Activated CD4-positive, alpha-beta T cell treated with anti-CD3 and anti-CD28 coated beads, Interleukin-2, amount 50 U/mL, for 1 hour (primary cell): ENCODE data around the gene PPL.
"Not testable (repeated sequence)": the region's sequence is repeated elsewhere in the genome, so short reads cannot be mapped to it uniquely, and the experiment has no call there.

Source experiments
- DNase-seq: peaks from one replicate; pipeline ENCODE4 v3.0.0-alpha.2; 2020

Gene PPL

DNA sequence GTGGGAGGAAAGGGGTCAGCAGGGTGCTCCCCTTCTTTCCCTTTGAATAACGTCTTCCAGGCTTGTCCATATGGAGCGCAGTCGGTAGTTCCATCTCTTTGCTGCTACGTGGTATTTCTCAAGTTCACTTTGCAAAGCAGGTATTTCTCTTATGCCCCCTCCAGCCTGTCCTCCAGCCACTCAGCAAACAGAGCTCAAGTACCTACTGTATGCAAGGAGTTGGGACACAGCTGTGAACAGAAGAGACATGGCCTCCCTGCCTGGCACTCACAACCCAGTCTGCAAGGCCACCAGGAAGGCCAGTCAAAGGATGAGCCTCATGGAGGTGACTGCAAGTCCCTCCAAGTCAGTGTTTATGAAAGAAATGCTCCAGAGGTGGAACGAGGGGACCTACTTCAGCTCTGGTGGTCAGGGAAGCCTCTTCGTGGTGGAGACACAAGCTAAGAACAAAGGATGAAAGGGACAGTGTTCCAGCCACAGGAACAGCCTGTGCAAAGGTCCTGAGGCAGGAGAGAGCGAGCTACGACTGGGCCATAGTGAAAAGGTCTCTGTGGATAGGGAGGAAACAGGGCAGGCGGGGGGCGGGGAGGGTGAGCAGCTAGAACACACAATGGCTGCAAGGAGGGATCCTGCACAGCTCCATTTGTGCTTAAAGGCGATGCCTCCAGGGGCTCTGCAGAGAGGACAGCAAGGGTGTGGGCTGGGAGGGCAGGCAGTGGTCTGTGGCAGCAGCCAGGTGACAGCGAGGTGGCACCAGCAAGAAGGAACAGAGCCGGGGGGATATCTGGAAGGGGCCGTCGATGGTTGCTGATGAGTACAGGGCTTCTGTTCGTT lies 32.6 kb downstream of the PPL start:
- DNase-seq, result no peak

DNA sequence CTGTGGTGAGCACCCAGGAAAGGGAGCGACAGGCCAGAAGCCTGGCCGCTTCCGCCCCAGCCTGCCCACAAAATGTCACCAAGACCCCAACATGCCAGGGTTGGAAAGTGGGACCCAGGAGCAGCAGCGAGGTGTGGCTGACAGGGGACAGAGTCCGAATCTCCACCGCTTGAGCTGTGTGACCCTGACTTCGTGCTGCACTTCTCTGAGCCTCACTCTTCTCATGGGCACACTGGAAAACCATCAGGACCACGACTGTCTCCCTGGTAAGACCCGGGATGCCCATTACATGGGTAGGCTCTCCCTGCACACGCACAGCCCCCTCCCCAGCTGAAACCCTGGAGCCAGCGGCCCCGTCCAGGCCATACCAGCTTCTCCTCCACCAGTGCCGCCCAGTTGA lies 34.9 kb downstream of the PPL start:
- no peak for DNase-seq

DNA sequence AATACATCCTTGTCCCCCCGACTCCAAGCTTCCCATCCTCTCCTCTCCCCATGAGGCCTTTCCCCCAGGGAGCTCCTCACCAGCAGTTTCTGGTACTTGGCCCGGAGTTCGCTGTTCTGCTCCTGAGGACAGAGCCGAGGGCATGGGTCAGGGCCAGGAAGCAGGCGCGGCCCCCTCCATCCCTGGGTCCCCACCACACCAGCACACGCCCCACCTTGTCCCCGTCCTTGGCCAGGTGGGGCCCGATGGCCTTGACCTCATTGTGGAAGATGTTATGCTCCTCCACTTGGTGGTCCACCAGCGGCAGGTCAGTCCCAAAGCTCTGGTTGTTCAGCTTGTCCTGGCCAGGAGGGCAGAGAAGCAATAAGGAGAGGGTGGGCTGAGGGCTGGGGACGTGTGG lies 36.2 kb downstream of the PPL start:
- no peak for DNase-seq

DNA sequence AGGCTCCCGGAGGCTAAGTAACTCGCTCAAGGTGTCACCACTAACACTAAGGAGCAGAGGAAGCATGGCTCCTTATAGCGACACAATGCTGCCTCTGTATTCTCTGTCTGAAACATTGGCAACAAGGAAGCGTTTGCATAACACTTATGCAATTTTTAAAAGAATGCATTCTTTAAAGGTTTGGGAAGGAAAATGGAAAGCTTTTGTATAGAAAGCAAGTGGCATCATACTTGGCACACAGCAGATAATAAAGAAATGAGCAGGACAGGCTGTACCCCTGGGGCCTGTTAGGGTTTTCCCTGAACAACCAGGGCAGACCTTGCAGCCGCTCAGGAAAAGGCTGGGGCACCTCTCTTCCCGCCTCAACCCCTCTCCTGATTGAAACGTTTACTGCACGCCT lies 36.9 kb downstream of the PPL start:
- DNase-seq, result no peak

DNA sequence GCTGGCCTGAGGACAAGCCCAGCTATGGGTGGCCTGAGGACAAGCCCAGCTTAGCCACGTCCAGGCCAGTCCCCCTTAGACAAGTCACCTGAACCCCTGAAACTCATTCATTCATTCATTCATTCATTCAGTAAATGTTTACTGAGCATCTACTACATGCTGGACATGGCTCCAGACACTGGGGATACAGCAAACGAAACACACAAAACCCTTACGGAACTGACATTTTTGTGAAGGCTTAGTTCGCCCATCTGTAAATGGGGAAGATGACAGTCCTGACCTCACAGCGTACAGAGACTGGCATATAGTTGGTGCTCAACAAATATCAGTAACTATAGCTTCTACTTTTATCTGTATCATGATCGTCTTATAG lies 37.5 kb downstream of the PPL start:
- DNase-seq, result no peak

DNA sequence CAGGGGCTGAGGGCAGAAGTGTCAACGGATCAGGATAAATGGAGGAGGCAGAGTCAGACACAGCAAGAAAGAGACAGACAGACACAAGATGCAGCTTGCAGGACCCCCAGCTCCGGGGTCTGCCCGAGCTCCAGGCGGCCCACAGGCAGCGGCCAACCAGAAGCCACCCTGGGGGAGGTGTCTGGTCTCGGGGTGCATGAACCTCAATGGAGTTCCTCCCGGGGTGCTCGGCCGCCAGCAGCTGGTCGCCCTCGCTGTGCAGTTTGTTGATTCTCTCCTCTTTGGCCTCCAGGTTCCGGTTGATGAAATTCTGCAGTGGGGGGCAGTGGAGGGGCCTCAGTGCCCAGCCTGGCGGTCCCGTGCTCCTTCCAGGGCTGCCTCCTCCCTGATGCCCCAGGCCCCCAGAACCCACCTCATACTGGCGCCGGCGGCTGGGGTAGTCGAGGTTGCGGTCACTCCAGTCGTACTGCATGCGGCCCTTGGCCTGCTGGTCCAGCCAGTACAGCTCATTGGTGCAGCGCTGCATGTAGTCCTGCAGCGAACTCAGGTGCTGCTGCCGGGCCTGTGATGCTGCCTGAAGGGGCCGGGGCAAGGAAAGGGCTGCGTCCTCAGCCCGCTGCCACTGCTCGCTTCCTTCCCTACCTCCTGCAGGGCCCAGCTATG lies 38.0 kb downstream of the PPL start:
- no peak for DNase-seq

DNA sequence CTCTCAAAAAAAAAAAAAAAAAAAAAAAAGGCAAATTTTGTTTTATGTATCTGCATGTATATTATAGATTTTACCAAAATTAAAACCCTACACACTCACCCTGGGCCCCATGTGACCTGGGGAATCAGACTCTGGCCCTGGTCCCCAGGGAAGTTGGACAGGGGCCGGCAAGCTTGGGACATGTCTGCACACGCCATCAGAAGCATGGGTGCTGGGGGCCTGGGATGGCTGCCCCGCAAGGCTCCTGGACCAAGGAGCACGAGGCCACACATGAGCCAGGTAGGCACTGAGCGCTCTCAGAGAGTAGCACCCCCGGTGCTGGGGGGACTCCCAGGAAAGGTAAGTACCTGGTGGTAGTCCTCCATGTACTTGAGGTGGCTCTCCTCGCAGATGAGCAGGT lies 39.6 kb downstream of the PPL start:
- no peak for DNase-seq

DNA sequence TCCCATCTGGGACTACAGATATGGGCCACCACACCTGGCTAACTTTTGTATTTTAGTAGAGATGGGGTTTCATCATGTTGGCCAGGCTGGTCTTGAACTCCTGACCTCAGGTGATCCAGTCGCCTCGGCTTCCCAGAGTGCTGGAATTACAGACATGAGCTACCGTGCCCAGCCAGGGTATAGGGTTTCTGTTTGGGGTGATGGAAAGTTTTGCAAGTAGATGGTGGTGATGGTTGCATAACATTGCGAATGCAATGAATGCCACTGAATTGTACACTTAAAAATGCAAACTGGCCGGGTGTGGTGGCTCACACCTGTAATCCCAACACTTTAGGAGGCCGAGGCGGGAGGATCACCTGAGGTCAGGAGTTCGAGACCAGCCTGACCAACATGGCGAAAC lies 40.2 kb downstream of the PPL start:
- DNase-seq, result not testable (repeated sequence)

DNA sequence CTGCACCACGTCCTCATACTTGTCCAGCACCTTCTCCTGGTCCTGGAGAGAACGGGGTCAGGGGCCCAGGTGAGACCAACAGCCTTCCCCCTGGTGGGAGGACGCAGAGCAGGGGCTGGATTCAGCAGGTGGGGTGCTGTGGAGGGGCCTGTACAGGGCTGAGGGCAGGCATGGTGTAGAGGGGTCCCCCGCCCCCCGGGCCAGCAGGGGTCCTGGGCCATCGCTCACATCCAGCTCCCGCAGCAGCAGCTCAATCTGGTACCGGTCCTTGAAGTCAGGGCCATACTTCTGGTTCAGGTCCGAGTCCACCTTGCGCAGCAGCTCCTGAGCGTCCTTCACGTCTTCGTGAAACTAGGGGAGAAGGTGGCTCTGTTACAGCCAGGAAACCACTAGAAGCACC lies 41.6 kb downstream of the PPL start:
- no peak for DNase-seq

DNA sequence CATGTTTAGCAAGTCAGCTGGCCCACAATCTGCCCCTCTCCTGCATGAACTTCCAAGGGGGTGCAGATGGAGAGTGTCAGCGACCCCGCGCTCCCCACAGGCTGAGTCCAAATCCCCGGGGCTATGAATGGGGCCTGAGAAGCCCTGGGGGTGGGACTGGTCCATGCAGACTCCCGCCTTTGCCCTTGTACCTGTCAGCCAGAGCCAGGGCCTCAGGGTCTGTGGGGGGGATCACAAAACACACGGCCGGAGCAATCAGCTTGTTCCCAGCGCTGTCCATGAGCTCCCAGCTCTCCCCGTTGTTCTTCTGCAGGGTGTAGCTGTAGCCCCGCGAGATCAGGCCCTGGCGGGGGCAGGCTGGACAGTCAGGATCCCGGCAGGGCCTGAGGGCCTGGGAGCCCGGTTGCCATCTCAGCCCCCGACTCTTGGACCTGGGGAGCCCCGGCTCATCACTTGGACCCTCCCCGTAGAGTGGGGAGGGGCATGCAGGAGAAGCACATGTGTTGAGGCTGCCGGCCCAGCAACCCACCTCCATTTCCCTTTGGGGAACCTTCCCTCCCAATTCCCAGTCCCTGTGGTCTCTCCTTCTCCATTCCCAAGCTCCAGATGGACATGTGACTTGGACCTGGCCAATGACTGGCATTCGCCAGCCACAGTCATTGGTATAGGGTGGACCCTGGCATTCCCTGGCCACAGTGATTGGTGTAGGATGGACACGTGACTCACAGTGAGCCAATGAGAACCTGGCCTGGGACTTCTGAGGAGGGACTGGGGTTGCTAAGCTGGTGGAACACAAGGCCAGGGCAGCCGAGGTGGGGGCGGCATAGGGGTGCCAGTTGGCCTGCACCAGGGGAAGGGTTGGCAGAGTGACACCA lies 42.4 kb downstream of the PPL start:
- no peak for DNase-seq

DNA sequence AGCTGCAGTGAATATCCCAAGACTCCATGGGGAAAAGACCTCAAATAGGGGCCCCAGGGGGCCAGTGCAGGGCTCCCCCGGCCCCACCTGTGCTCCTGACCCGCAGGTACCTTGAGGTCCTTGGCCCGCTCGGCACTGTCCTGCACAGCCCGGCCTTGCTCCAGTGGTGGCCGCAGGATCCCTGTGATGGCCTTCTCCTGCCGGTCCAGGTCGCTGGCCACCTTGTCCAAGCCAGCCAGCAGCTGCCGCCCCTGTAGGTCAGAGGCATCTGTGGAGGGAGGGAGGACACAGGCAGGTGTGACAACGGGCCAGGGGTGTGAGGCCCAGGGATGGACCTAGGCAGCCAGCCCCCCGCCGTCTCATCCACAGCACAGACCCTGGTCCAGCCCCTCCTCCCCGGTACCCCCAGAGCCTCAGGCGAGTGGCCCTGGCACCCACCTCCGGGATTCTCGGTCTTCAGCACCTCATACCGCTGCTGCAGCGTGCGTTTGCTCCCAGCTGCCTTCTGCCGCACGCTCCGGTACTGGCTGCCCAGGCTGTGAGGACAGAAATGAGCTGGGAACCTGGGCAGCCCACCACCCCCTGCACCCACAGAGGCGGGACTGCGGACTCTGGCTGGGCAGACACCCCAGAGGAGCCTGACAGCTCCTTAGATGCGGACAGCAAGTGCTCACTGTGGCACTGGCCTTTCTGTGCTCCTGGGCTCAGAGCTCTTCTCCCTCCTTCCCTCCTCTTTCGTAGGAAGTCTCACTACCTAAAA lies 43.7 kb downstream of the PPL start:
- DNase-seq, result no peak

DNA sequence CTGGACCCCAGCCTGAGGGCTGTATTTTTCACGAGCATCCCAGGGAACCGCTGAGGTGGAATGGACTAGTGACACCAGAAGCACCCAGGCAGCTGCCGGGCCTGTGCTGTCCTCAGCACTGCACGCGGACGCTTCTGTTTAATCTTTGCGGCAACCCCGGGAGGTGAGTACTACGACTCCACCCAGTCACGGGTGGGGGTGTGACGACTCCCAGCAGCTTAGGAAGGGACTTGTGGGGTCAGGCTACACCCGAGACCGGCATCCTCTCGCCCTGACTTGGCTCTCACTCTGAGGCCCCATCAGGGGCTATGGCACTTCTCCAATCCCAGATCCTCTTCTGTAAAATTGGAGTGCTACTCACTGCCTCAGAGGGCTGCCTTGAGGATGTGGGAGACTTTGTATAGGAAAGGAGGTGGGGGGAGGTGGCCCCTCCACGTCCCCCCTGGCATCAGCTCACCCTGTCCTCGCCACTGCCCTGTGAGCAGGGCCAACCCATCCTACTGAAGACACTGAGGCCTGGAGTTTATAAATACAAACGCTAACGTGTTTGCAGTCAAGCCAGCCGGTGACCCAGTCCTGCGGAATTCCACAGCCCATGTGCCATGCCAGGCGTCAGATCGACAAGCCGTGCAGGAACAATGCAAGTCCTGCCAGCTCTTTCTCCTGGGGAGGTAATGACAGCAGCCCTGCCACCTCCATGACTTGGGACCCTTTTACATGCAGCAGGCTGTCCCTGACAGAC lies 44.4 kb downstream of the PPL start:
- DNase-seq, result no peak

DNA sequence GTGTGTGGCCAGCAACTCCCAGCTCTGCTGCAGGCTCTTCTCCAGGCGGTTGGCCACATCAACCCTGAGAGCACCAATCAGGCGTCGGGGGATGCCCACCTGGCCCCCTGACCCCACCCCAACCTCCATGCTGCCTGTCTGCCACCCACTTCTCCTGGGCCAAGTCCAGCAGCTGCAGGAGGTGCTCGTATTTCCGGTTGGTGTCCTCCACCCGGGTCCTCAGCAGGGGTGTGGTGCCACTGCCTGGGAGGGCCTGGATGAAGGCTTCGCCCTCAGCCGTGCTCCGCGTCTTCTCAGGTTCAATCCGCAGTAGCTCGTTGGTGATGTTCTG lies 45.1 kb downstream of the PPL start:
- DNase-seq, result no peak

DNA sequence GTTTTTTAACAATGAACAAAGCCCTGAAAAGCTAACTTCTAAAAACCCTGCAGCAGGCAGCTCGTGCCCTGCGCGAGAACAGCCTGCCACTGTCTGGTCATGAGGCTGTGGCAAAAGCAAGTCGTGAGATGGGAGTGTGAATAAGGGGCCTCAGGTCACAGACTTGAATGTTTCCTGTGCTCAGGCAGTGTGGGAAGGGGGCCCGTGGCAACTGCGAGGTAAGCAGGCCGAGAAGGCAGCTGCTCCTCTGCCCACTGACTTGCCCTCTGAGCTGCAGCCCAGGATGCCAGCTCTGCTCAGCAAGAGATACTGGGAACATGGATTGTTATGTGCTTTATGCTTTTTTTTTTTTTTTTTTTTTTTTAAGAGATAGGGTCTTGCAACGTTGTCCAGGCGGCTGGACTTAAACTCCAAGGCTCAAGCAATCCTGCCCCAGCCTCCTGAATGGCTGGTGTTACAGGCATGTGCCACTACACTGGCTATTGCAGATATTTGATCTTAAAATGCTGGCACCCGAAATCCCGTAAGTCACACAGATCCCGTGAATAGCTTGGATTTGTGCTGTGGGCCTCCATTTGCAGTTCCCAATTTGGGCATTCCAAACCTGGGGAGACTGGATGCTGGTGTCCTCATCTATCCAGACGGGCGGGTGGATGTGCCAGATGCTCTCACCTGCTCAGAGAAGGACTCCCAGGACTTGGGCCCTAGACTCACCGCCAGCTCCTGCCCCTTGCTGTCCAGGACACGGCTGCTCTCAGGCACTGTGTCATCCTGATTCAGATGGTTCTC lies 45.7 kb downstream of the PPL start:
- no peak for DNase-seq

DNA sequence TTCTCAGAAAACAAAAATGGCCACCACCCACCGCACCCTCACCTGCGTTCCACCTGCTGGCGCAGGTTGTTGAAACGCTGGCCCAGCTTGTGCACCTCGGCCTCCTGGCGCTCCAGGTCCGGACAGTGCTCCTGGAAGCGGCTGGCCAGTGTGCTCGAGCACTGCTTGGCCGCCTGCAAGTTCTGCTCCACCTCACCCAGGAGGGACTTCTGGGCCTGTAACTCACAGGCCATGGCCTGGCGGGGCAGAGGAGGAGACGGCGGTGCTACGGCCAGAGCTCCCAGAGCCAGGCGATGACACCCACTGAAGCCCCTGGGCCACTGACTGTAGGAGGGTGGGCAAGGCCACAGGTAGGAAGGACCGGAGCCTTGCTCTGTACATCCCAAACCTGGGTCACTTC lies 46.3 kb downstream of the PPL start:
- no peak for DNase-seq

DNA sequence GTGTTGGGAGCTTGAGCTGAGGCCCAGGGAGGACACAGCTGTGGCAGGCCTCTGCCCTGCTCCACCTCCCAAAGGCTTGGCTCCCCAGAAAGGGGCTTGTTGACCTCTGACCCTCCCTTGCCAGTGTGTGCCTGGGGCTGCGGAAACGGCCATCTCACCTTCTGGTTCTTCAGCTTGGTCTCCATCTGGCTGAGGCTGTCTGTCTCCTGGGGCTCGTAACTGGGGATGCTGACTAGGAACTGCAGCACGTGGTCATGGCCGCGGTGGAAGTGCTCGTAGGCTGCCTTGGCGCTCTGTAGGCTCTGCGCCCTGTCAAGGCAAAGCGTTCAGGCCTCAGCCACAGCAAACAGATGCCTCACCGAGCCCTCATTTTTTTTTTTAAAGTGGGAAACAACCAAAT lies 46.9 kb downstream of the PPL start:
- DNase-seq, result no peak

DNA sequence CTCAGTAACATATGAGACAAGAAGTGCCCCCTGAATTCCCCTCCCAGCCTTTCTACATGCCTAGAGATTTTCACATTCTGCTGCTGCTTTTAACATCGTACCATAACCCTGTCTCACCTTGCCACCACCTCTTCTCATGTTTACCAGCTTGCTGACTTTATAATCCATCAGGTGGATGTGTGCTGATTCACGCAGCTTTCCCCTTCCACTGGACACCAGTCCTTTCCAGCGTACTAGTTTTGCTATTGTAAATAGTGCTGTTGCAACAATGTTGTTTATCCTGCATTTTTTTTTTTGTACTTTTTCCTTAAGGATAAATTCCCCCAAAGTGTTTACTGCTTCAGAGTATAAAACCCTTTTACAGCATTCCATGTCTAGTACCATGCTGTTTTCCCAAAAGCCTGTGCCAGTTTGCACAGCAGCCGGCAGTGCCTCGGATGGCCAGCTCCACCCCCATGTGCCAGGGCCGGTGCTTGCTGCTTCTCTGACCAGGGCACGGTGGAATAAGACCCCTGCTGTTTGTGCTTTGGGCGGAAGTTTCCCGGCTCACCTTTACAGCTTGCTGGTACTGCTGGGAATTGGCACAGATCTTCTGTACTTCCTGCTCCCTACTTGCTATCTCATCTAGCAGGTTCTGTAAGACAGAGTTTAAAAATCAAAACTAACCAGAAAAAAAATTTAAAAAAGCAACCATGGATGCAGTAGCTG lies 48.4 kb downstream of the PPL start:
- DNase-seq, result no peak

DNA sequence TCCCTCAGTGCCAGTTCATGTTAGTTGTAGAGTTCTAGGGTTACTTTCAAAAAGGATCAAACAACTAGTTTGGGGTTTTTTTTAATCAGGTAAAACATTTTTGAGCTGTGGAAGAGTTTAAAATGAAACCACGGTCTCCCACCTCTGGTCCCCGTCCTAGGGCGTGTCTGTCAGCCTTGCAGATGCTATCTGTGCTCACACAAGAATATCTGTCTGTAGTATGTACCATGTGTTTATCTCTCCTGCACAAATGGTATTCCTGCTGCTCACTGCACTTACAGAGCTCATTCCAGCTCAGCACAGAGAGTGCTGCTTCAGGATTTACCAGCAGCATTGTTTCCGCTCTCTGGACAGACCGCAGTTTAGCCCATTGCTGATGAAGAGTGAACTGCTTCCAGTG lies 50.8 kb downstream of the PPL start:
- DNase-seq, result no peak

DNA sequence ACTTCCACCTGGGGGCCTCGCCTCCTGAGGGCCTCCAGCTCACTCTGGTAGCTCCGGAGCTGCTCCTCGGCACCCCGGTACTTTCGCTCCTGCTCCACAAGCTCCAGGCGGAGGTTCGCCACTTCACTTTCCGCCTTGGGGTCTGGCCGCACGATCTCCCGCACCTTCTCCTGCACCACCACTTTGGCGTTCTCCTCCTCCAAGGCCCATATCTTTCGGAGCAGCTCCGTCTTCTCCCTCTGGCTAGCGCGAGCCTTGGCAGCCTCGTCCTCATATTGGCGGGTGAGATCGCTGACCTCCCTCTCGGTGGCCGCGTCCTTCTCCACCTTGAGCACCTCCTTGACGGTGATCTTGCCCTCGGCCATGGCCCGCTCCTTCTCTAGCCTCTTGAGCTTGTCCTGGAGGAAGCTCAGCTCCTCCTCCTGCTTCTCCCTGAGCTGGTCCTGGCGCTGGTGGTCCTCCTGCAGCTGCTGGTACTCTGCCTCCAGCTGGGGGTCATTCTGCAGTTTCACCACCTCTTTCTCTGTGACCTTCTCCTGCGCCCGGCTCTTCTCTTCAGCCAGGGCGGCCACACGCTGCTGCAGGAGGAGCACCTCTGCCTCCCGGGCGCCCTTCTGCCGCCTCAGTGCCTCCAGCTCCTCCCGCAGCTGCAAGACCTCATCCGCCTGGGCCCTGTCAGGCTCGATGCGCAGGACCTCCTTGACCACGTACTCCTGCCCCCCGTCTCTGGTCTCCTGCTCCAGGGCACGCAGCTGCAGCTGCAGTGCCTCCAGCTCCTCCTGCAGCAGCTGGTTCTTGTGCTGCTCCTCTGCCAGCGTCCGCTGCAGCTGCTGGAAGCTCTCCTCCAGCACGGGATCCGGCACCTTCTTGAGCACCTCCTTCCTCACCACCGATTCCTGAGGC lies 51.7 kb downstream of the PPL start:
- no peak for DNase-seq

DNA sequence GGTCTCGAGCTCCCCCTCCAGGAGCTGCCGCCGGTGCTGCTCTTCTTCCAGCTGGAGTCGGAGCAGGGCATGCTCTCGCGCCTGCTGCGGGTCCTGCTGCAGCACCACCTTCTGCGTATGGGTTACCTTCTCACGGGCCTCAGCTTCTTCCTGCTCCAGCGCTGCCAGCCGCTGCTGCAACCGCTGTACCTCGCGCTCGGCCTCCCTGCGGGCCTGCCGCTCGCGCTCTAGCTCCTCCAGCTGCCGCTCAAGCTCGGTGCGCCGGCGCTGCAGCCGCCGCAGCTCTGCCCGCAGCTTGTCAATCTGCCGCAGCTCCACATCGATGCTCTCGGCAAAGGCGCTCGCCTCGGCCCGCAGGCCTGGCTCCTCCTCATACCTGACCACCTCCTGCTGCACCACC lies 52.7 kb downstream of the PPL start:
- DNase-seq, result no peak
